Right renal pelvis (tissue), 4 donors: ENCODE data around the gene GRK5. TPM values are rescaled to one million over a fixed set of nuclear protein-coding genes. Genes with fewer than 3 reads are reported as not detected.

Experiments used
- DNase-seq, 4 donors: peaks; one replicate each; pipeline ENCODE4 v3.0.0-alpha.2; 2013; ENCODE audit warnings: low read depth in 4 of 4, low spot score in 3 of 4, missing footprints in 1 of 4
- polyA plus RNA-seq, 4 donors: library from polyadenylated mRNA; unstranded; fragments of 120-200 nt; gene quantifications; one replicate each; pipeline ENCODE4 v1.2.1, GENCODE V29; 2013; ENCODE audit not compliant: insufficient read length in 4 of 4

Gene GRK5
- polyA plus RNA-seq, 4 donors: 16.9 to 20.1 (median 18.5) TPM

- DNase-seq: no peak
These were observed 188.1 kb downstream of the GRK5 start for GRCh38 chr10:119395280-119396007.

GRCh38 chr10:119396008-119396708, 188.8 kb downstream of the GRK5 start:
- no peak for DNase-seq

GRCh38 chr10:119396709-119397071, 189.3 kb downstream of the GRK5 start:
- DNase-seq: no peak

- no peak for DNase-seq
These were observed 190.0 kb downstream of the GRK5 start for GRCh38 chr10:119397416-119397815.

GRCh38 chr10:119398996-119399395, 191.6 kb downstream of the GRK5 start:
- DNase-seq: no peak

GRCh38 chr10:119399466-119399865, 192.1 kb downstream of the GRK5 start:
- DNase-seq: no peak

GRCh38 chr10:119401671-119402395, 194.5 kb downstream of the GRK5 start:
- peak in 2 of 4 donors; percentile 31 to 37 for DNase-seq

GRCh38 chr10:119403921-119404320, 196.6 kb downstream of the GRK5 start:
- DNase-seq: no peak

- no peak for DNase-seq
These were observed 197.5 kb downstream of the GRK5 start for GRCh38 chr10:119404719-119405519.

- no peak for DNase-seq
These were observed 198.1 kb downstream of the GRK5 start for GRCh38 chr10:119405520-119405807.

- DNase-seq: no peak
These were observed 198.8 kb downstream of the GRK5 start for GRCh38 chr10:119406137-119406536.

- DNase-seq: no peak
These were observed 199.4 kb downstream of the GRK5 start for GRCh38 chr10:119406601-119407253.

GRCh38 chr10:119407254-119407777, 199.9 kb downstream of the GRK5 start:
- no peak for DNase-seq

- no peak for DNase-seq
These were observed 200.7 kb downstream of the GRK5 start for GRCh38 chr10:119408072-119408471.

GRCh38 chr10:119408969-119409371, 201.6 kb downstream of the GRK5 start:
- no peak for DNase-seq

- DNase-seq: no peak
These were observed 202.0 kb downstream of the GRK5 start for GRCh38 chr10:119409385-119409784.

GRCh38 chr10:119409906-119410305, 202.5 kb downstream of the GRK5 start:
- DNase-seq: peak in 3 of 4 donors; percentile 78 to 82 (median 79)

- no peak for DNase-seq
These were observed 203.2 kb downstream of the GRK5 start for GRCh38 chr10:119410361-119411116.
